ENCODE results near the gene ROBO1.

GRCh38 chr3:79551997-79552396 lies 215.8 kb downstream of the ROBO1 start:
- TF ChIP-seq CTCF (IDR thresholded peaks at IDR 0.05; ENCODE audit: extremely low read depth in 1 of 2, insufficient read depth in 1 of 2, low read depth in 1 of 2, low read length in 2 of 2), result no peak
- TF ChIP-seq EZH2 (IDR thresholded peaks at IDR 0.05; ENCODE audit: borderline replicate concordance, low read depth, low read length, severe bottlenecking), result no peak
- TF ChIP-seq MYC (IDR thresholded peaks at IDR 0.05; ENCODE audit: low read depth, low read length), result no peak
- TF ChIP-seq POLR2A (IDR thresholded peaks at IDR 0.05; ENCODE audit: low read depth, low read length), result no peak
- TF ChIP-seq MAX (IDR thresholded peaks at IDR 0.05; ENCODE audit: insufficient read depth, insufficient read length), result no peak
- TF ChIP-seq POLR2AphosphoS5 (IDR thresholded peaks at IDR 0.05; ENCODE audit: insufficient read depth, low read depth, low read length), result no peak
- TF ChIP-seq GATA2 (IDR thresholded peaks at IDR 0.05; ENCODE audit: insufficient read depth, insufficient read length, low read depth, low read length), result no peak
- TF ChIP-seq JUN (IDR thresholded peaks at IDR 0.05; ENCODE audit: borderline replicate concordance, insufficient read depth, insufficient read length, low read depth), result no peak
- no peak for TF ChIP-seq FOS (IDR thresholded peaks at IDR 0.05; ENCODE audit: borderline replicate concordance, insufficient read depth, low read length)

All from endothelial cell of umbilical vein (primary cell).